Neutrophil (primary cell): ENCODE measurements around the gene KIR3DL2.
"Not testable (repeated sequence)": the region's sequence is repeated elsewhere in the genome, so short reads cannot be mapped to it uniquely, and the experiment has no call there.

ENCODE experiments used
- H3K27ac ChIP-seq: fragments of 200-600 bp; sonication (generic); 2 replicates; pipeline ENCODE4 v1.5.1; 2016; ENCODE audit warnings: mild to moderate bottlenecking, moderate library complexity
- H3K27me3 ChIP-seq: fragments of 200-600 bp; sonication (generic); 2 replicates; pipeline ENCODE4 v1.6.0; 2016; ENCODE audit warnings: mild to moderate bottlenecking
- H3K36me3 ChIP-seq: fragments of 200-600 bp; sonication (generic); 2 replicates; pipeline ENCODE4 v1.5.1; 2017
- H3K4me1 ChIP-seq, 2 experiments: fragments of 200-600 bp in 1 of 2; sonication (generic) in 1 of 2; 1 replicate in 1 of 2; 2 replicates in 1 of 2; pipeline versions ENCODE4 v1.5.1 to v1.6.1; 2013 to 2016; ENCODE audit warnings: low read depth in 1 of 2, low read length in 1 of 2, mild to moderate bottlenecking in 1 of 2, moderate library complexity in 1 of 2; ENCODE audit not compliant: control insufficient read depth in 1 of 2, insufficient read depth in 1 of 2
- H3K4me3 ChIP-seq, 2 experiments: fragments of 200-600 bp in 1 of 2; sonication (generic) in 1 of 2; 1 replicate in 1 of 2; 2 replicates in 1 of 2; pipeline ENCODE4 v1.5.1; 2013 to 2016; ENCODE audit warnings: low read depth in 1 of 2, low read length in 1 of 2, mild to moderate bottlenecking in 1 of 2, moderate library complexity in 1 of 2
- H3K9me3 ChIP-seq: fragments of 200-600 bp; sonication (generic); 2 replicates; pipeline ENCODE4 v1.5.1; 2016
- CTCF ChIP-seq: fragments of 200-600 bp; sonication (generic); IDR thresholded peaks from 2 replicates; pipeline ENCODE4 v1.5.1; 2016; ENCODE audit warnings: antibody characterized with exemption

KIR3DL2 gene

GRCh38 chr19:54850061-54850640 is at the start of gene KIR3DL2:
Gene KIR3DL2 (plus strand): TSS chr19:54850443. CDS start chr19:54850476, 33 bp downstream.
- H3K4me3 ChIP-seq, H3K9me3 ChIP-seq, H3K27me3 ChIP-seq, H3K36me3 ChIP-seq: not testable (repeated sequence)
- Histone ChIP-seq H3K27ac (peak within 1 kb of the TSS; percentile 59), H3K4me1 (peaks cover 6 to 19% of the 10 kb centered on the region in 2 experiments)

DNA sequence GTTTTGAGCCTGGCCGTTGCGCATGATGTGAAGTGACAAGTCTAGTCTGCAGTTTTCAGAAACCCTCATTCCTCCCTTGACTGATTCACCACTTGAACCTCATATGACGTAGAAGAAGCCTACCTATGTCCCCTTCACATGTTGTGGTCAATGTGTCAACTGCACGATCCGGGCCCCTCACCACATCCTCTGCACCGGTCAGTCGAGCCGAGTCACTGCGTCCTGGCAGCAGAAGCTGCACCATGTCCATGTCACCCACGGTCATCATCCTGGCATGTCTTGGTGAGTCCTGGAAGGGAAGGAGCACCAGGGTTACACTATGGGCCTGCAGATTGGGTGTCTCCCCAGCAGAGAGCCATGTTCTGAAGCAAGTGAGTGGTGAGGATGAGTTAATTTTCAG is 46.8 kb upstream of the KIR3DL2 start, which contains the start of gene KIR2DL4:
Gene KIR2DL4, plus strand, starts transcription at position 201 of the 400 bp plus-strand sequence. Its CDS starts 42 bp downstream, at position 243.
- no peaks in the 10 kb centered on the region for H3K36me3 ChIP-seq
- H3K27me3 ChIP-seq: peaks cover 19% of the 10 kb centered on the region
- H3K4me1 ChIP-seq: no peaks in the 10 kb centered on the region
- H3K27ac ChIP-seq: no peak within 1 kb of the TSS
- no peak within 1 kb of the TSS for H3K4me3 ChIP-seq
- no peak for TF ChIP-seq CTCF
- H3K9me3 ChIP-seq: no peaks in the 10 kb centered on the region

GRCh38 chr19:54804101-54804500 is 46.1 kb upstream of the KIR3DL2 start:
- Histone ChIP-seq H3K27ac (no peak overlapping the region), H3K36me3 (no peaks in the 10 kb centered on the region), H3K9me3 (no peaks in the 10 kb centered on the region), H3K4me1 (no peaks in the 10 kb centered on the region), H3K4me3 (no peak overlapping the region), H3K27me3 (peaks cover 24% of the 10 kb centered on the region)
- TF ChIP-seq CTCF: no peak

DNA sequence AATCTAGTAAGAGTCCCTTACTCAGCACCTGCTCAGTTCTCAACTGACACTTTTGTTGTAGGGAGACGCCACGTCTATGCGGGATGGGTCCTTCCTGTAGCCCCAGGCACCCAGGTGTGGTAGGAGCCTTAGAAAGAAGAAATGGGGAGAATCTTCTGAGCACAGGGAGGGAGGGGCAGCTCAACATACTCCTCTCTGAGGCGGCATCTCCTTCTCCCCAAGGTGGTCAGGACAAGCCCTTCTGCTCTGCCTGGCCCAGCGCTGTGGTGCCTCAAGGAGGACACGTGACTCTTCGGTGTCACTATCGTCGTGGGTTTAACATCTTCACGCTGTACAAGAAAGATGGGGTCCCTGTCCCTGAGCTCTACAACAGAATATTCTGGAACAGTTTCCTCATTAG is 45.7 kb upstream of the KIR3DL2 start:
- H3K27ac ChIP-seq: no peak overlapping the region
- peaks cover 27% of the 10 kb centered on the region for H3K27me3 ChIP-seq
- no peak overlapping the region for H3K4me3 ChIP-seq
- H3K9me3 ChIP-seq: no peaks in the 10 kb centered on the region
- TF ChIP-seq CTCF: no peak
- no peaks in the 10 kb centered on the region for H3K4me1 ChIP-seq
- no peaks in the 10 kb centered on the region for H3K36me3 ChIP-seq

- no peak for TF ChIP-seq CTCF
Measured at GRCh38 chr19:54805665-54806515, 44.4 kb upstream of the KIR3DL2 start.

GRCh38 chr19:54806516-54806838 is 43.8 kb upstream of the KIR3DL2 start:
- Histone ChIP-seq H3K4me1 (no peaks in the 10 kb centered on the region), H3K27ac (no peak overlapping the region), H3K4me3 (no peak overlapping the region), H3K36me3 (no peaks in the 10 kb centered on the region), H3K9me3 (no peaks in the 10 kb centered on the region), H3K27me3 (peaks cover 29% of the 10 kb centered on the region)
- TF ChIP-seq CTCF: no peak

More at GRCh38 chr19:54805665-54806515, 44.4 kb upstream of the KIR3DL2 start:
- Histone ChIP-seq H3K4me3 (no peak overlapping the region), H3K27me3 (peaks cover 27% of the 10 kb centered on the region), H3K9me3 (no peaks in the 10 kb centered on the region), H3K27ac (no peak overlapping the region), H3K36me3 (no peaks in the 10 kb centered on the region), H3K4me1 (no peaks in the 10 kb centered on the region)

DNA sequence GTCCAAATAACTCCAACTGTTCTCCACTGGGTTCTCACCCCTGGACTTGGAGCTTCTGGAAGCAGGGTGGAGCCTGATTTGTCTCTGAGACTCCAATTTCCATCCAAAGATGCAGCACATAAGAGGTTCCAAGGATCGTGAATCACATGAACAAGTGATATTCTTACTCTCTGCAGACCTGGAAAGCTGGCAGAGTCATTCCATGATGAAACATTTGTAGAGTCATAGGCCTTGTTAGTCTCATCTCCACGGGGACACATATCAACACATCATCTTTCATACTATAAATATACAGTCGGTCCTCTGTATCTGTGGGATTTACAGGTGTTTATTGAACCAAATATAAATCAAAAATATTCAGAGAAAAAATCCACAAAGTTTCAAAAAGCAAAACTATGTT is 35.7 kb upstream of the KIR3DL2 start:
- H3K4me1 ChIP-seq, H3K27ac ChIP-seq, H3K9me3 ChIP-seq, H3K4me3 ChIP-seq, H3K36me3 ChIP-seq, H3K27me3 ChIP-seq: not testable (repeated sequence)

DNA sequence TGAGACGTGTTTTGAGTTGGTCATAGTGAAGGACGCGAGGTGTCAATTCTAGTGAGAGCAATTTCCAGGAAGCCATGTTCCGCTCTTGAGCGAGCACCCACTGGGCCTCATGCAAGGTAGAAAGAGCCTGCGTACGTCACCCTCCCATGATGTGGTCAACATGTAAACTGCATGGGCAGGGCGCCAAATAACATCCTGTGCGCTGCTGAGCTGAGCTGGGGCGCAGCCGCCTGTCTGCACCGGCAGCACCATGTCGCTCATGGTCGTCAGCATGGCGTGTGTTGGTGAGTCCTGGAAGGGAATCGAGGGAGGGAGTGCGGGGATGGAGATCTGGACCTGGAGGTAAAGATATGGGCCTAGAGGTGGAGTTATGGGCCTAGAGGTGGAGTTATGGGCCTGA is 34.0 kb upstream of the KIR3DL2 start, which contains the start of gene KIR3DL1:
Gene KIR3DL1, plus strand, starts transcription at position 218 of the 400 bp plus-strand sequence.
- not testable (repeated sequence) for H3K27me3 ChIP-seq

More for the DNA sequence above, 34.0 kb upstream of the KIR3DL2 start, which contains the start of gene KIR3DL1:
- not testable (repeated sequence) for H3K36me3 ChIP-seq, H3K4me1 ChIP-seq, H3K4me3 ChIP-seq, H3K27ac ChIP-seq, H3K9me3 ChIP-seq
